K562 (cell line): ENCODE measurements around the gene MYRFL. TPM values are rescaled to one million over a fixed set of nuclear protein-coding genes. Genes with fewer than 3 reads are reported as not detected.

Experiments used
- NCOA4 ChIP-seq: fragments of 450-650 bp; IDR thresholded peaks from 2 replicates; pipeline ENCODE4 v1.6.1; 2018; ENCODE audit warnings: mild to moderate bottlenecking; ENCODE audit not compliant: partially characterized antibody
- ZNF143 ChIP-seq: sonication (generic); formaldehyde crosslinking; IDR thresholded peaks from 2 replicates; pipeline ENCODE4 v1.9.0; 2022; ENCODE audit warnings: mild to moderate bottlenecking, missing genetic modification reagents
- polyA plus RNA-seq, 8 experiments: library from polyadenylated mRNA; depleted of rRNA in 4 of 8; stranded (reverse) in 5 of 8; unstranded in 3 of 8; fragments of >200 nt; fragmentation: Nextera tagmentation in 2 of 8; fragmentation: Illumina TruSeq in 1 of 8; extraction: Ambion mirVana in 2 of 8; extraction: Trizol in 1 of 8; gene quantifications; 2 replicates each; pipeline versions ENCODE4 v1.2.1 to v1.2.3, GENCODE V29; 2011 to 2014; ENCODE audit warnings: inconsistent platforms in 1 of 8, missing spikeins in 1 of 8
- total RNA-seq, 7 experiments: library from RNA; depleted of rRNA in 6 of 7; stranded (reverse); fragments of >200 nt in 6 of 7; fragmentation: Illumina TruSeq in 2 of 7; extraction: Trizol in 2 of 7; gene quantifications; 2 replicates each; pipeline versions ENCODE4 v1.2.1 to v1.2.3, GENCODE V29; 2011 to 2021; ENCODE audit warnings: low replicate concordance in 1 of 7
- TF ChIP-seq, protein P1 (sequence below): sonication (generic); formaldehyde crosslinking; IDR thresholded peaks from 2 replicates; pipeline ENCODE4 v1.8.1; 2023; ENCODE audit warnings: missing genetic modification reagents, mild to moderate bottlenecking, borderline replicate concordance
- TF ChIP-seq, protein P2 (sequence below): fragments of 250-450 bp; sonication (Bioruptor Pico); IDR thresholded peaks from 2 replicates; pipeline ENCODE4 v1.9.0; 2021; ENCODE audit warnings: mild to moderate bottlenecking, inconsistent platforms
- TF ChIP-seq, protein P3 (sequence below): fragments of 250-450 bp; sonication (Bioruptor Pico); IDR thresholded peaks from 2 replicates; pipeline ENCODE4 v1.4.0; 2020; ENCODE audit warnings: borderline replicate concordance
- TF ChIP-seq, protein P4 (sequence below): sonication (generic); formaldehyde crosslinking; IDR thresholded peaks from 2 replicates; pipeline ENCODE4 v1.8.1; 2023; ENCODE audit warnings: mild to moderate bottlenecking, missing genetic modification reagents

Gene MYRFL
- total and polyA plus RNA-seq, 9 of the 15 experiments (the other 6 are each of a cell fraction or from before 2014, with no cell fraction given): not detected

DNA sequence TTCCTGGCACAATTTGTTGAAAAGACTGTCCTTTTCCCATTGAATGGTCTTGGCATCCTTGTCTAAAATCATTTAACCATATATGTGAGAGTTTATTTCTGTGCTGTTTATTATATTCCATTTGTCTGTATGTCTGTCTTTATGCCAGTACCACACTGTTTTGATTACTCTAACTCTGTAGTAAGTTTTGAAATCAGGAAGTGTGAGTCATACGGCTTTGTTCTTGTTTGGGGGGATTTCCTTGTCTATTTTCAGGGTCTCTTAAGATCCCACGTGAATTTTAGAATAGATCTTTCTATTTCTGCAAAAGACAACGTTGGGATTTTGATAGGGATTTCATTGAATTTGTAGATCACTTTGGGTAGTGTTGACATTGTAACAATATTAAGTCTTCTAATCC is 88.5 kb downstream of the MYRFL start (continued):
- TF ChIP-seq, protein P1, sequence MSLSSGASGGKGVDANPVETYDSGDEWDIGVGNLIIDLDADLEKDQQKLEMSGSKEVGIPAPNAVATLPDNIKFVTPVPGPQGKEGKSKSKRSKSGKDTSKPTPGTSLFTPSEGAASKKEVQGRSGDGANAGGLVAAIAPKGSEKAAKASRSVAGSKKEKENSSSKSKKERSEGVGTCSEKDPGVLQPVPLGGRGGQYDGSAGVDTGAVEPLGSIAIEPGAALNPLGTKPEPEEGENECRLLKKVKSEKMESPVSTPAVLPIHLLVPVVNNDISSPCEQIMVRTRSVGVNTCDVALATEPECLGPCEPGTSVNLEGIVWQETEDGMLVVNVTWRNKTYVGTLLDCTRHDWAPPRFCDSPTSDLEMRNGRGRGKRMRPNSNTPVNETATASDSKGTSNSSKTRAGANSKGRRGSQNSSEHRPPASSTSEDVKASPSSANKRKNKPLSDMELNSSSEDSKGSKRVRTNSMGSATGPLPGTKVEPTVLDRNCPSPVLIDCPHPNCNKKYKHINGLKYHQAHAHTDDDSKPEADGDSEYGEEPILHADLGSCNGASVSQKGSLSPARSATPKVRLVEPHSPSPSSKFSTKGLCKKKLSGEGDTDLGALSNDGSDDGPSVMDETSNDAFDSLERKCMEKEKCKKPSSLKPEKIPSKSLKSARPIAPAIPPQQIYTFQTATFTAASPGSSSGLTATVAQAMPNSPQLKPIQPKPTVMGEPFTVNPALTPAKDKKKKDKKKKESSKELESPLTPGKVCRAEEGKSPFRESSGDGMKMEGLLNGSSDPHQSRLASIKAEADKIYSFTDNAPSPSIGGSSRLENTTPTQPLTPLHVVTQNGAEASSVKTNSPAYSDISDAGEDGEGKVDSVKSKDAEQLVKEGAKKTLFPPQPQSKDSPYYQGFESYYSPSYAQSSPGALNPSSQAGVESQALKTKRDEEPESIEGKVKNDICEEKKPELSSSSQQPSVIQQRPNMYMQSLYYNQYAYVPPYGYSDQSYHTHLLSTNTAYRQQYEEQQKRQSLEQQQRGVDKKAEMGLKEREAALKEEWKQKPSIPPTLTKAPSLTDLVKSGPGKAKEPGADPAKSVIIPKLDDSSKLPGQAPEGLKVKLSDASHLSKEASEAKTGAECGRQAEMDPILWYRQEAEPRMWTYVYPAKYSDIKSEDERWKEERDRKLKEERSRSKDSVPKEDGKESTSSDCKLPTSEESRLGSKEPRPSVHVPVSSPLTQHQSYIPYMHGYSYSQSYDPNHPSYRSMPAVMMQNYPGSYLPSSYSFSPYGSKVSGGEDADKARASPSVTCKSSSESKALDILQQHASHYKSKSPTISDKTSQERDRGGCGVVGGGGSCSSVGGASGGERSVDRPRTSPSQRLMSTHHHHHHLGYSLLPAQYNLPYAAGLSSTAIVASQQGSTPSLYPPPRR: no peak
- TF ChIP-seq ZNF143 (CRISPR knock-in tag): no peak
- TF ChIP-seq, protein P2, sequence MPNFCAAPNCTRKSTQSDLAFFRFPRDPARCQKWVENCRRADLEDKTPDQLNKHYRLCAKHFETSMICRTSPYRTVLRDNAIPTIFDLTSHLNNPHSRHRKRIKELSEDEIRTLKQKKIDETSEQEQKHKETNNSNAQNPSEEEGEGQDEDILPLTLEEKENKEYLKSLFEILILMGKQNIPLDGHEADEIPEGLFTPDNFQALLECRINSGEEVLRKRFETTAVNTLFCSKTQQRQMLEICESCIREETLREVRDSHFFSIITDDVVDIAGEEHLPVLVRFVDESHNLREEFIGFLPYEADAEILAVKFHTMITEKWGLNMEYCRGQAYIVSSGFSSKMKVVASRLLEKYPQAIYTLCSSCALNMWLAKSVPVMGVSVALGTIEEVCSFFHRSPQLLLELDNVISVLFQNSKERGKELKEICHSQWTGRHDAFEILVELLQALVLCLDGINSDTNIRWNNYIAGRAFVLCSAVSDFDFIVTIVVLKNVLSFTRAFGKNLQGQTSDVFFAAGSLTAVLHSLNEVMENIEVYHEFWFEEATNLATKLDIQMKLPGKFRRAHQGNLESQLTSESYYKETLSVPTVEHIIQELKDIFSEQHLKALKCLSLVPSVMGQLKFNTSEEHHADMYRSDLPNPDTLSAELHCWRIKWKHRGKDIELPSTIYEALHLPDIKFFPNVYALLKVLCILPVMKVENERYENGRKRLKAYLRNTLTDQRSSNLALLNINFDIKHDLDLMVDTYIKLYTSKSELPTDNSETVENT (CRISPR knock-in tag): no peak
- TF ChIP-seq, protein P3, sequence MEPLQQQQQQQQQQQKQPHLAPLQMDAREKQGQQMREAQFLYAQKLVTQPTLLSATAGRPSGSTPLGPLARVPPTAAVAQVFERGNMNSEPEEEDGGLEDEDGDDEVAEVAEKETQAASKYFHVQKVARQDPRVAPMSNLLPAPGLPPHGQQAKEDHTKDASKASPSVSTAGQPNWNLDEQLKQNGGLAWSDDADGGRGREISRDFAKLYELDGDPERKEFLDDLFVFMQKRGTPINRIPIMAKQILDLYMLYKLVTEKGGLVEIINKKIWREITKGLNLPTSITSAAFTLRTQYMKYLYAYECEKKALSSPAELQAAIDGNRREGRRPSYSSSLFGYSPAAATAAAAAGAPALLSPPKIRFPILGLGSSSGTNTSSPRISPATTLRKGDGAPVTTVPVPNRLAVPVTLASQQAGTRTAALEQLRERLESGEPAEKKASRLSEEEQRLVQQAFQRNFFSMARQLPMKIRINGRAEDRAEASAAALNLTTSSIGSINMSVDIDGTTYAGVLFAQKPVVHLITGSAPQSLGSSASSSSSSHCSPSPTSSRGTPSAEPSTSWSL: no peak
- TF ChIP-seq, protein P4, sequence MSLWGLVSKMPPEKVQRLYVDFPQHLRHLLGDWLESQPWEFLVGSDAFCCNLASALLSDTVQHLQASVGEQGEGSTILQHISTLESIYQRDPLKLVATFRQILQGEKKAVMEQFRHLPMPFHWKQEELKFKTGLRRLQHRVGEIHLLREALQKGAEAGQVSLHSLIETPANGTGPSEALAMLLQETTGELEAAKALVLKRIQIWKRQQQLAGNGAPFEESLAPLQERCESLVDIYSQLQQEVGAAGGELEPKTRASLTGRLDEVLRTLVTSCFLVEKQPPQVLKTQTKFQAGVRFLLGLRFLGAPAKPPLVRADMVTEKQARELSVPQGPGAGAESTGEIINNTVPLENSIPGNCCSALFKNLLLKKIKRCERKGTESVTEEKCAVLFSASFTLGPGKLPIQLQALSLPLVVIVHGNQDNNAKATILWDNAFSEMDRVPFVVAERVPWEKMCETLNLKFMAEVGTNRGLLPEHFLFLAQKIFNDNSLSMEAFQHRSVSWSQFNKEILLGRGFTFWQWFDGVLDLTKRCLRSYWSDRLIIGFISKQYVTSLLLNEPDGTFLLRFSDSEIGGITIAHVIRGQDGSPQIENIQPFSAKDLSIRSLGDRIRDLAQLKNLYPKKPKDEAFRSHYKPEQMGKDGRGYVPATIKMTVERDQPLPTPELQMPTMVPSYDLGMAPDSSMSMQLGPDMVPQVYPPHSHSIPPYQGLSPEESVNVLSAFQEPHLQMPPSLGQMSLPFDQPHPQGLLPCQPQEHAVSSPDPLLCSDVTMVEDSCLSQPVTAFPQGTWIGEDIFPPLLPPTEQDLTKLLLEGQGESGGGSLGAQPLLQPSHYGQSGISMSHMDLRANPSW: no peak
- no peak for TF ChIP-seq NCOA4
